NB4 (cell line): Measurements from ENCODE around the gene C6orf15.

Experiments used
- DNase-seq: peaks from one replicate; pipeline ENCODE4 v3.0.0; 2010; ENCODE audit warnings: low read depth
- H3K4me3 ChIP-seq: one replicate; pipeline ENCODE4 v1.5.1; 2011; ENCODE audit warnings: mild to moderate bottlenecking, low read depth, low read length, moderate library complexity
- MAX ChIP-seq: IDR thresholded peaks from 2 replicates; pipeline ENCODE4 v1.6.1; 2011; ENCODE audit warnings: low read depth, low read length
- MYC ChIP-seq: IDR thresholded peaks from 2 replicates; pipeline ENCODE4 v1.6.1; 2011; ENCODE audit warnings: low read depth, low read length
- POLR2A ChIP-seq: IDR thresholded peaks from 2 replicates; pipeline ENCODE4 v1.6.1; 2011; ENCODE audit warnings: mild to moderate bottlenecking; ENCODE audit not compliant: insufficient read length; ENCODE audit errors: extremely low read depth
- TF ChIP-seq, protein P1 (sequence below): IDR thresholded peaks from one replicate; pipeline ENCODE4 v1.5.1; 2012; ENCODE audit warnings: low read depth, low read length

The C6orf15 gene

GRCh38 chr6:31157513-31158139, 45.3 kb upstream of the C6orf15 start, which contains the start of gene CCHCR1:
CCHCR1 (minus strand) TSS chr6:31157802; CDS start chr6:31157600, 202 bp downstream.
- no peak for DNase-seq
- TF ChIP-seq, protein P1, sequence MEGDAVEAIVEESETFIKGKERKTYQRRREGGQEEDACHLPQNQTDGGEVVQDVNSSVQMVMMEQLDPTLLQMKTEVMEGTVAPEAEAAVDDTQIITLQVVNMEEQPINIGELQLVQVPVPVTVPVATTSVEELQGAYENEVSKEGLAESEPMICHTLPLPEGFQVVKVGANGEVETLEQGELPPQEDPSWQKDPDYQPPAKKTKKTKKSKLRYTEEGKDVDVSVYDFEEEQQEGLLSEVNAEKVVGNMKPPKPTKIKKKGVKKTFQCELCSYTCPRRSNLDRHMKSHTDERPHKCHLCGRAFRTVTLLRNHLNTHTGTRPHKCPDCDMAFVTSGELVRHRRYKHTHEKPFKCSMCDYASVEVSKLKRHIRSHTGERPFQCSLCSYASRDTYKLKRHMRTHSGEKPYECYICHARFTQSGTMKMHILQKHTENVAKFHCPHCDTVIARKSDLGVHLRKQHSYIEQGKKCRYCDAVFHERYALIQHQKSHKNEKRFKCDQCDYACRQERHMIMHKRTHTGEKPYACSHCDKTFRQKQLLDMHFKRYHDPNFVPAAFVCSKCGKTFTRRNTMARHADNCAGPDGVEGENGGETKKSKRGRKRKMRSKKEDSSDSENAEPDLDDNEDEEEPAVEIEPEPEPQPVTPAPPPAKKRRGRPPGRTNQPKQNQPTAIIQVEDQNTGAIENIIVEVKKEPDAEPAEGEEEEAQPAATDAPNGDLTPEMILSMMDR: no peak
- no peak for TF ChIP-seq MYC
- no peak for TF ChIP-seq POLR2A
- TF ChIP-seq MAX: no peak
- H3K4me3 ChIP-seq: peak within 1 kb of the TSS; percentile 93

DNA sequence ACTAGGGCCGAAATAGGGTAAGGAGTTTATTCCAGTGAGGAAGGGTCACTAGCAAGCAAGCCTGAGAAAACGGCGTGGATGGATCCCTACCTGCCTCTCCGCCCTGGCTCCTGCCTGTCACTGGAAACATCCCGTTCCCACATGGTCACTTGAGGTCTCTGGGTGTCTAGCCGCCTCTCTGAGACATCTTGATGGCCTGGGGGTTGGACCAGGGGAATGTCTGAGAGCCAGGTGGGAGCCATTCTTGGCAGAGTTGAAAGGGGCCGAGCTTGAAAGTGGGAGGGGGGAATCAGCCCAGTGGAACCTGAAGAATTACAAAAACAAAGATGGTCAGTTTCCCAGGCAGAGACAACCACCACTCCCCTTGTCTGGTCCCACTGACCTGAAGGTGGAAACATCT, 44.3 kb upstream of the C6orf15 start:
- H3K4me3 ChIP-seq: no peak overlapping the region
- TF ChIP-seq, protein P1: no peak
- no peak for TF ChIP-seq MAX
- TF ChIP-seq POLR2A: no peak
- no peak for TF ChIP-seq MYC
- DNase-seq: no peak

DNA sequence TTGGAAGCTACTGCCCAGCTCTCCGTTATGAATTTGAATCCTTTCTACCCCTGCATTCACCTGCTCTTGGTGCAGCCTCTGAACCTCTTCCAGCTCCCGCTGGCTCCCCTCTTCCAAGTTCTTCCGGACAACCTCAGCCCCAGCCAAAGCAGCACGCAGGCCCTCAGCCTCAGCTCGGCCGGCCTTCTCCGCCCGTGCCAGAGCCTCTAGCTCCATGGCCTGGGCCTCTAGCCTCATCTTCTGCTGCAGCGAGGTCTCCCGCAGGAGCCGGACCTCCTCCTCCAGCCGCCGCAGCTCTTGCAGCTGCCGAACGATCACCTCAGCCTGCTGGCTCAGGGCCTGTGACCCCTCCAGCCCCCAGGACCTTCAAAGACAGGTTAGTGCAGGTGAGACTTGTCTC, 42.1 kb upstream of the C6orf15 start:
- H3K4me3 ChIP-seq: no peak overlapping the region
- DNase-seq: no peak
- no peak for TF ChIP-seq POLR2A
- TF ChIP-seq MYC: no peak
- TF ChIP-seq MAX: no peak
- TF ChIP-seq, protein P1: no peak

DNA sequence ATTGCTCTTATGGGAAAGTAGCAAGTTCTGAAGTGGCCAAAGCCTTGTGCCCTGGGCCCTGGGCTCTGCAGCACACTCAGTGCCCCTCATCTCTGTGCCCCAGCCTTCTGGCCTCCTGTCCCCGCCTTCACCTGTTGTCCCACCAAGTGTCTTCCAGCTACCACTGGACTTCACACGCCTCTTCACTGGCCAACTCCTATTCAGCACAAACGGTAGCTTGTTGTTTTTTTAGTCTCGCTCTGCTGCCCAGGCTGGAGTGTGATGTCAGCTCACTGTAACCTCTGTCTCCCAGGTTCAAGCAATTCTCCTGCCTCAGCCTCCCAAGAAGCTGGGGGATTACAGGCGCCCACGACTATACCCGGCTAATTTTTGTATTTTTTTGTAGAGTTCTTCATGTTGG, 40.4 kb upstream of the C6orf15 start:
- TF ChIP-seq MYC: no peak
- no peak for TF ChIP-seq MAX
- TF ChIP-seq POLR2A: no peak
- TF ChIP-seq, protein P1: no peak
- H3K4me3 ChIP-seq: no peak overlapping the region
- DNase-seq: no peak

- no peak for DNase-seq
- TF ChIP-seq, protein P1: no peak
- no peak for TF ChIP-seq MAX
- TF ChIP-seq MYC: no peak
- no peak for TF ChIP-seq POLR2A
- H3K4me3 ChIP-seq: no peak overlapping the region
These were observed 37.6 kb upstream of the C6orf15 start for GRCh38 chr6:31149827-31150447.
